Activated CD4-positive, alpha-beta memory T cell treated with anti-CD3 and anti-CD28 coated beads, Interleukin-2, amount 10 ng/mL, durations not matched to agents 7 days and 5 days (primary cell): ENCODE data around the gene NFIA. TPM values are rescaled to one million over a fixed set of nuclear protein-coding genes. Genes with fewer than 3 reads are reported as not detected.

Experiments
- CTCF ChIA-PET: fragments of 350-600 bp; sonication (Branson Sonifier 250); formaldehyde crosslinking; loops from one replicate; lab custom pipeline; 2021; ENCODE audit warnings: antibody characterized with exemption, inconsistent platforms; lab: Charles Lee
- POLR2A ChIA-PET: fragments of 350-600 bp; sonication (Branson Sonifier 250); formaldehyde crosslinking; loops from one replicate; lab custom pipeline; 2021; ENCODE audit warnings: antibody characterized with exemption; lab: Charles Lee
- DNase-seq: peaks from one replicate; pipeline ENCODE4 v3.0.0-alpha.2; 2020
- H3K27ac Mint-ChIP-seq: one replicate; pipeline ENCODE4 v1.8.0; 2021; ENCODE audit warnings: mild to moderate bottlenecking, mixed read lengths
- H3K27me3 Mint-ChIP-seq: one replicate; pipeline ENCODE4 v1.8.0; 2021; ENCODE audit warnings: mixed read lengths
- H3K36me3 Mint-ChIP-seq: one replicate; pipeline ENCODE4 v1.8.0; 2021; ENCODE audit warnings: low read depth, mixed read lengths
- H3K4me1 Mint-ChIP-seq: one replicate; pipeline ENCODE4 v1.8.0; 2021; ENCODE audit warnings: mixed read lengths
- H3K4me3 Mint-ChIP-seq: one replicate; pipeline ENCODE4 v1.8.0; 2021; ENCODE audit warnings: mild to moderate bottlenecking, mixed read lengths
- H3K9me3 Mint-ChIP-seq: one replicate; pipeline ENCODE4 v1.8.0; 2021; ENCODE audit warnings: mixed read lengths
- total RNA-seq, 2 experiments: library from RNA; stranded (reverse); gene quantifications; one replicate each; pipeline ENCODE4 v1.2.3, GENCODE V29; 2021

Gene NFIA
- total RNA-seq, 2 experiments from 2014 or later = 2.4 to 3.0 TPM

DNA sequence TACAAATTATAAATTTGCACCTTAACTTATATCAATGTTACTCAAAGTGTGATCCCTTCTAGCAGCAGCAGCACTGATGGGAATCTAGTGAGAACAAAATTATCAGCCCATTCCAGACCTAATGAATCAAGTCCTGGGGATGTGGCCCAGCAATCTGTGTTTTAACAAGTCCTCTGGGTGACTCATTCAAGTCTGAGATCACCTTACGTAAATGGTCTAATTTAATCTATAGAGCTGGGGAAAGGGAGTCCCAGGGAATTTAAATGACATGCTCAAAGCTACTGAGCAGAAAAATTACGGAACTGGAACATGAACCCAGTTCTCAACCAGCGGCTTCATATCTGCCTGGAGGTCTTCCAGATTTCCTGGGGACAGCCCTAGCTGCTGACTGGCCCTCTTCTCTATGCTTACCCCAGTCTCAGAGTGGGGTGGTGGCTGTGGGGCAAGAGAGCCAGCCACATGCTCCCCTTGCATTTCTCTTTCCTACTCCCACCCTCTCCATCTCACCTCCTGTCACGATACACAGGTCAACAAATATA, 422.6 kb downstream of the NFIA start:
- ChIA-PET POLR2A (no interaction called here), CTCF (no interaction called here)
- peaks cover 10% of the 10 kb centered on the region for H3K27me3 Mint-ChIP-seq

DNA sequence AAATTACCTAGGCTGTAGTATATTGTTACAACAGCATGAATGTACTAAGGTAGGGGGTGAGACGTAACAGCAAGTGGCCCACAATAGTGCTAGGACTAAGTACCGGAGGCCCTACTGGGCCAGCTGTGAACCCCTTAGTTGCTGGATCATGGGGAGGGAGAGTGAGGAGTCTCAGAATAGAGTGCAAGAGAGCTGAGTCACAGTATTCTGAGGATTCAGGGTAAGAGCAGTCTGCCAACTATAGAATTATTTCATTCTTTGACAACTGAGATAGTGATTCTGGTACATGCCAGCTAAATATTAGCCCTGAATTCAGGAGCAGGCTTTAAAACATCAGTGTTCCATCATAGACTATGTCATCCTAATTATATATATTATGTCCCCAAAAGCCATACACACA, 423.9 kb downstream of the NFIA start:
- Mint-ChIP-seq H3K9me3 (no peaks in the 10 kb centered on the region), H3K27ac (no peak overlapping the region), H3K27me3 (peaks cover 6% of the 10 kb centered on the region), H3K36me3 (no peaks in the 10 kb centered on the region), H3K4me3 (no peak overlapping the region), H3K4me1 (no peaks in the 10 kb centered on the region)
- POLR2A ChIA-PET = no interaction called here
- no peak for DNase-seq
- CTCF ChIA-PET = no interaction called here

More for the DNA sequence above, 422.6 kb downstream of the NFIA start:
- Mint-ChIP-seq H3K36me3 (no peaks in the 10 kb centered on the region), H3K27ac (no peak overlapping the region), H3K4me1 (no peaks in the 10 kb centered on the region), H3K9me3 (no peaks in the 10 kb centered on the region), H3K4me3 (no peak overlapping the region)
- DNase-seq = no peak

DNA sequence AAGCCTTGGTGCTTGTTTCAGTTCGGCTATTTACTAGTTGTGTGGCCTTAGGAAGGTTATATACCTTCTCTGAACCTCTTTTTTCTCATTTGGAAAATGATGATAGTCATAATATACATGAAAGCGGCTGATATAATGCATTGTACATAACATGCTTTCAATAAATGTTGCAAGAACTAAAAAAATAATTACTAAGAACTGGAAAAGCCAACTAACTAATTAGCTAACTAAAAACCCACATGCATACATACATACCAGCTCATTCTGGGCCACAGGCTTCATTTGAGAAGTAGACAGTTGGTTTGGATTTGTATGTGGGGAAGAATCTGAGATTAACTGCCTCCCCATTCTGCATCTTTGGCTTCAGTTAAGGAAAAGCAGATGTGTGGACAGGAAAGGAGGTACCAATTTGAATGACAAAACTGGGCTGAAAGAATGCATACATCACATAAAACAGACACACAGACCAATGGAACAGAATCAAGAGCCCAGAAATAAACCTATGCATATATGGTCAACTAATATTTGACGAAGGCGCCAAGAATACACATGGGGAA, 424.7 kb downstream of the NFIA start:
- DNase-seq = no peak

More for the DNA sequence above, 424.7 kb downstream of the NFIA start:
- Mint-ChIP-seq H3K27ac (no peak overlapping the region), H3K36me3 (no peaks in the 10 kb centered on the region), H3K4me3 (no peak overlapping the region), H3K4me1 (no peaks in the 10 kb centered on the region), H3K9me3 (no peaks in the 10 kb centered on the region), H3K27me3 (peaks cover 6% of the 10 kb centered on the region)
- CTCF ChIA-PET = no interaction called here
- POLR2A ChIA-PET = no interaction called here
